ENCODE results near the gene CXCL5. TPM values are rescaled to one million over a fixed set of nuclear protein-coding genes. Genes with fewer than 3 reads are reported as not detected.

The CXCL5 gene
- total RNA-seq, 1 donor from 2014 or later: 0.28 TPM

DNA sequence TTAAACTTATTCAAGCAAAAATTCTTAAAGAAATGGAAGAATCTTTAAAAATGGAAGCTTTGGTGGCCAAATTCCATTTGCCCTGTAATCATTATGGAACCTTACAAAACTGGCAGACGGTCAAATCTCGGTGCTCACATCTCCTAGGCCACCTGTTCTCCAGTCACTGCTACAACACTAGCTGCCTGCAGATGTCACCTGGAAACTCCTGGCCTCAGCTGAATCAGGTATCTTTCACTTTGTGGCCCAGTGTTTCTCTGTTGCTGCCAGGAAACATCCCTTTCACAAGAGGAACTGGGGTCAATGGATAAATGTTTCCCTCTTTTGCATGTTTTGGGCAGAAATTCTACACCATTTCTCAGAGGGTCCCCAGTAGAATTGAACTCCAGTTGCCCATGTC, 44.2 kb upstream of the CXCL5 start:
- H3K36me3 Mint-ChIP-seq (ENCODE audit: low read depth): no peaks in the 10 kb centered on the region
- DNase-seq (ENCODE audit: low read depth, low spot score): no peak
- peaks cover 48% of the 10 kb centered on the region for H3K27me3 Mint-ChIP-seq (ENCODE audit: low read depth)
- no peak overlapping the region for H3K4me3 Mint-ChIP-seq
- no peaks in the 10 kb centered on the region for H3K9me3 Mint-ChIP-seq
- H3K27ac Mint-ChIP-seq (ENCODE audit: unreplicated experiment): no peak overlapping the region
- TF ChIP-seq, protein P1, sequence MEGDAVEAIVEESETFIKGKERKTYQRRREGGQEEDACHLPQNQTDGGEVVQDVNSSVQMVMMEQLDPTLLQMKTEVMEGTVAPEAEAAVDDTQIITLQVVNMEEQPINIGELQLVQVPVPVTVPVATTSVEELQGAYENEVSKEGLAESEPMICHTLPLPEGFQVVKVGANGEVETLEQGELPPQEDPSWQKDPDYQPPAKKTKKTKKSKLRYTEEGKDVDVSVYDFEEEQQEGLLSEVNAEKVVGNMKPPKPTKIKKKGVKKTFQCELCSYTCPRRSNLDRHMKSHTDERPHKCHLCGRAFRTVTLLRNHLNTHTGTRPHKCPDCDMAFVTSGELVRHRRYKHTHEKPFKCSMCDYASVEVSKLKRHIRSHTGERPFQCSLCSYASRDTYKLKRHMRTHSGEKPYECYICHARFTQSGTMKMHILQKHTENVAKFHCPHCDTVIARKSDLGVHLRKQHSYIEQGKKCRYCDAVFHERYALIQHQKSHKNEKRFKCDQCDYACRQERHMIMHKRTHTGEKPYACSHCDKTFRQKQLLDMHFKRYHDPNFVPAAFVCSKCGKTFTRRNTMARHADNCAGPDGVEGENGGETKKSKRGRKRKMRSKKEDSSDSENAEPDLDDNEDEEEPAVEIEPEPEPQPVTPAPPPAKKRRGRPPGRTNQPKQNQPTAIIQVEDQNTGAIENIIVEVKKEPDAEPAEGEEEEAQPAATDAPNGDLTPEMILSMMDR (conservative IDR thresholded peaks at IDR 0.05): no peak
- peaks cover 13% of the 10 kb centered on the region for H3K4me1 Mint-ChIP-seq

DNA sequence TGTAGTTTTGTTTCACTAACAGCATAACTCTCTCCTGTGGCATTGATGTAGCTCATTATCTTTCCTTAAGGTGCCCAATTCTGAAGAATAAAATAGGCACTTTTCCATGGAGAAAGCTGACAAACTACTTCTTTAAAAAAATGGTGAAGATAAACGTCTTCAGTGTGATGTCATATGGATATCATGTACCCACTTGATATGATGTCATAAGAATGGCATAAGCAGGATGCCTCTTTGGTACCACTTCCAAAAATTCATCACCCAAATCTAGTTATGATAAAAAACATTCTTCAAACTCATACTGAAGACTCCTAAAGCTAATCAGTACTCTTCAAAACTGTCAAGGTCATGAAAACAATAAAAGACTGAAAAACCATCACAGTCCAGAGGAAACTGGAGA, 42.9 kb upstream of the CXCL5 start:
- H3K4me3 Mint-ChIP-seq: no peak overlapping the region
- DNase-seq (ENCODE audit: low read depth, low spot score): no peak
- H3K4me1 Mint-ChIP-seq: peaks cover 16% of the 10 kb centered on the region
- no peaks in the 10 kb centered on the region for H3K9me3 Mint-ChIP-seq
- no peak overlapping the region for H3K27ac Mint-ChIP-seq (ENCODE audit: unreplicated experiment)
- peaks cover 55% of the 10 kb centered on the region for H3K27me3 Mint-ChIP-seq (ENCODE audit: low read depth)
- no peaks in the 10 kb centered on the region for H3K36me3 Mint-ChIP-seq (ENCODE audit: low read depth)
- TF ChIP-seq, protein P1 (conservative IDR thresholded peaks at IDR 0.05): no peak

DNA sequence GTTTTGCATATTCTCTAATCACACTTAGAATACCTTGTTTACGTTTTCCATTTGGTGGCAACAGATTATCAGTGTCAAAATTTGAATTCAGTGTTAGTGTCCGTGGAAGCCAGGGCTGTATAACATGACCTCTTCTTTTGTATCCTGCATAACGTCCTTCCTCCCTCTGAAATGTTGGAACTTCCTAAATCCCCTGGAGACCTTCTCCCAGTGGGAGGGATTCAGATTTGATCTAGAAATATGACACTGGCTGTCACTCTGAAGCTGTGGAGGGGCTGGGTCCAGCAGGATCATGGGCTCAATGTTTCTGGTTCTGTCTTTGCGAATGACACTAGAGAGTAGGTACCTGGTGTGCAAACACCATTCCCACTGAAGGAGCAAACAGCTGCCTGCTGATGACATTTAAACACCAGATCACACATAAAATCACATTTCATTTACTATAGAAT, 40.9 kb upstream of the CXCL5 start:
- peak overlapping the region; percentile 86 for H3K4me3 Mint-ChIP-seq
- H3K36me3 Mint-ChIP-seq (ENCODE audit: low read depth): no peaks in the 10 kb centered on the region
- H3K27me3 Mint-ChIP-seq (ENCODE audit: low read depth): peaks cover 56% of the 10 kb centered on the region
- H3K27ac Mint-ChIP-seq (ENCODE audit: unreplicated experiment): no peak overlapping the region
- H3K9me3 Mint-ChIP-seq: no peaks in the 10 kb centered on the region
- DNase-seq (ENCODE audit: low read depth, low spot score): no peak
- H3K4me1 Mint-ChIP-seq: peaks cover 16% of the 10 kb centered on the region
- TF ChIP-seq, protein P1 (conservative IDR thresholded peaks at IDR 0.05): no peak

DNA sequence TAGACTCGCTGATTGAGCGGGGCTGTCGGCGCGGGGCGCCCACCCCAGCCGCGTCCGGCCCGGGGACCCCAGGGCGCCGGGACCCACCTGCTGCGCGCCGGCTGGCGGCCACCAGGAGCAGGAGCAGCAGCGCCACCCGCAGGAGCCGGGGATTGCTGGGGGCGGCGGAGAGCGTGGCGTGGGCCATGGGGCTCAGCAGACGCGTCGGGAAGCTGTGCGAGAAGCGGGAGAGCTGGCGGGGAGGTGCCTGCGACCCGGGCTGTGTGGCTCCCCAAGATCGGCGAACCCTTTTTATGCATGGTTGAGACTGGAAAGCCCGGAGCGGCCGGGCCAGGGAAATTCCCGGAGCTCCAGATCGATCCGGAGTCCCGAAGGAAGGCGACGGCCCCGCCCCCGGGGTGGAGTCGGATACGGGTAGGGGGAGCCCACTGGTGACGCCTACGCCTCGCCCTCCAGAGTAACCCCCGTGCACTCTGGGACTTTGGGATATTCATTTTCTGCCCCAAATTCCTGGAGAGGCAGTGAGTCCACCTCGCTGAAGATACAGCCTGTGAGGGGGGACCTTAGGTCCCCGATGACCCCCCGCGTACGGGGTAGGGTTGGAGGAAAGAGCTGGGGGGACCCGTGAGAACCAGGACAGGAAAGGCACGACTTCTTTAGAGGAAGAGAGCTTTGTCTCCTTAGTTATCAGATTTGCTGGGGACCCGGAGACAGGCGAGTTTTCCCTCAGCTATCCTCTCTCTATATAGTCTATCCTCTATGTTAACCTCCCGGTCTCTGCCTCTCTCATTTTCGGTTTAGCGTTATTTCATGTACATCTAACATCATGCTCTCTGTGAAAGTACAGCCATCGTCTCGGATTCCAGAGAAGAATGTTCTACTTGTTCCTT, 40.2 kb upstream of the CXCL5 start, which contains the start of gene CXCL3:
CXCL3 (minus strand) TSS at position 265 of the 890 bp plus-strand sequence; CDS start at position 187, 78 bp downstream.
- Mint-ChIP-seq H3K27ac (ENCODE audit: unreplicated experiment) (peak within 1 kb of the TSS; percentile 66), H3K36me3 (ENCODE audit: low read depth) (no peaks in the 10 kb centered on the region), H3K4me3 (peak within 1 kb of the TSS; percentile 91), H3K27me3 (ENCODE audit: low read depth) (peaks cover 56% of the 10 kb centered on the region), H3K4me1 (peaks cover 16% of the 10 kb centered on the region), H3K9me3 (no peaks in the 10 kb centered on the region)
- DNase-seq (ENCODE audit: low read depth, low spot score): peak; percentile 60
- TF ChIP-seq, protein P1 (conservative IDR thresholded peaks at IDR 0.05): peak; percentile 58

DNA sequence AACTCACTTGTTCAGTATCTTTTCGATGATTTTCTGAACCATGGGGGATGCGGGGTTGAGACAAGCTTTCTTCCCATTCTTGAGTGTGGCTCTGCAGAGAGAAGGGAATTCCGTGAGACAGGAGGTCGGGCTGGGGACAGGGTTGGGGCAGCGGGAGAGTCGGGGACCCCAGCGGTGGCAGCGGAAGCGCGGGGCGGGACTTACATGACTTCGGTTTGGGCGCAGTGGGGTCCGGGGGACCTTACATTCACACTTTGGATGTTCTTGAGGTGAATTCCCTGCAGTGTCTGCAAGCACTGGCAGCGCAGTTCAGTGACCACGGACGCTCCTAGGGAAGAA, 39.6 kb upstream of the CXCL5 start:
- TF ChIP-seq, protein P1 (conservative IDR thresholded peaks at IDR 0.05): no peak
- Mint-ChIP-seq H3K36me3 (ENCODE audit: low read depth) (no peaks in the 10 kb centered on the region), H3K9me3 (no peaks in the 10 kb centered on the region), H3K27me3 (ENCODE audit: low read depth) (peaks cover 52% of the 10 kb centered on the region), H3K27ac (ENCODE audit: unreplicated experiment) (peak overlapping the region; percentile 66), H3K4me1 (peaks cover 16% of the 10 kb centered on the region), H3K4me3 (peak overlapping the region; percentile 91)
- DNase-seq (ENCODE audit: low read depth, low spot score): peak; percentile 18

All from neural crest cell (in vitro differentiated cells).